Neutrophil (primary cell): ENCODE data around the gene ZNF460.

Experiments
- H3K27ac ChIP-seq: fragments of 200-600 bp; sonication (generic); 2 replicates; pipeline ENCODE4 v1.5.1; 2016; ENCODE audit warnings: mild to moderate bottlenecking, moderate library complexity
- H3K27me3 ChIP-seq: fragments of 200-600 bp; sonication (generic); 2 replicates; pipeline ENCODE4 v1.6.0; 2016; ENCODE audit warnings: mild to moderate bottlenecking
- H3K36me3 ChIP-seq: fragments of 200-600 bp; sonication (generic); 2 replicates; pipeline ENCODE4 v1.5.1; 2017
- H3K4me1 ChIP-seq, 2 experiments: fragments of 200-600 bp in 1 of 2; sonication (generic) in 1 of 2; 1 replicate in 1 of 2; 2 replicates in 1 of 2; pipeline versions ENCODE4 v1.5.1 to v1.6.1; 2013 to 2016; ENCODE audit warnings: low read depth in 1 of 2, low read length in 1 of 2, mild to moderate bottlenecking in 1 of 2, moderate library complexity in 1 of 2; ENCODE audit not compliant: control insufficient read depth in 1 of 2, insufficient read depth in 1 of 2
- H3K4me3 ChIP-seq, 2 experiments: fragments of 200-600 bp in 1 of 2; sonication (generic) in 1 of 2; 1 replicate in 1 of 2; 2 replicates in 1 of 2; pipeline ENCODE4 v1.5.1; 2013 to 2016; ENCODE audit warnings: low read depth in 1 of 2, low read length in 1 of 2, mild to moderate bottlenecking in 1 of 2, moderate library complexity in 1 of 2
- H3K9me3 ChIP-seq: fragments of 200-600 bp; sonication (generic); 2 replicates; pipeline ENCODE4 v1.5.1; 2016
- TF ChIP-seq, protein P1 (sequence below): fragments of 200-600 bp; sonication (generic); IDR thresholded peaks from 2 replicates; pipeline ENCODE4 v1.5.1; 2016; ENCODE audit warnings: antibody characterized with exemption

The ZNF460 gene

DNA sequence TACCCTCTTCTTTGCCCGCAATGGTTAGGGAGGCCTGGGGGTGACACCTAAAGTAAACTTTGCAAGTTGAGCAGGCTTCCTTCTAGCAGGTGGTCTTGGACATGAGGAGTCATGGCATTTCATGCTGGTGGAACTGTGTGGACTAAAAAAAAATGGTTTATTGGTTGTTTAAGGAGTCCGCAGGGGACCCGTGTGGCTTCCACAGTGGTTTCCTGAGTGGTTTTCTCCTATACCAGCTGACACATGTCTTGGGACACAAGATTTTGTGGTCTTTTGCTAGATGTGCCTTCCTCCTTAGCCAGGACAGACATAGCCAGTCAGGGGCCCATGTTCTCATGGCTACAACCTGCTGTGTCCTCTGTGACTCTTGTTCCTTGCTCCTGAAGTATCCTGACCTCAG lies 41.5 kb downstream of the ZNF460 start:
- Histone ChIP-seq H3K27ac (no peak overlapping the region), H3K36me3 (peaks cover 24% of the 10 kb centered on the region), H3K27me3 (peaks cover 22% of the 10 kb centered on the region), H3K4me1 (peaks cover 15 to 21% of the 10 kb centered on the region in 2 experiments), H3K4me3 (no peak overlapping the region), H3K9me3 (peaks cover 9% of the 10 kb centered on the region)
- TF ChIP-seq, protein P1, sequence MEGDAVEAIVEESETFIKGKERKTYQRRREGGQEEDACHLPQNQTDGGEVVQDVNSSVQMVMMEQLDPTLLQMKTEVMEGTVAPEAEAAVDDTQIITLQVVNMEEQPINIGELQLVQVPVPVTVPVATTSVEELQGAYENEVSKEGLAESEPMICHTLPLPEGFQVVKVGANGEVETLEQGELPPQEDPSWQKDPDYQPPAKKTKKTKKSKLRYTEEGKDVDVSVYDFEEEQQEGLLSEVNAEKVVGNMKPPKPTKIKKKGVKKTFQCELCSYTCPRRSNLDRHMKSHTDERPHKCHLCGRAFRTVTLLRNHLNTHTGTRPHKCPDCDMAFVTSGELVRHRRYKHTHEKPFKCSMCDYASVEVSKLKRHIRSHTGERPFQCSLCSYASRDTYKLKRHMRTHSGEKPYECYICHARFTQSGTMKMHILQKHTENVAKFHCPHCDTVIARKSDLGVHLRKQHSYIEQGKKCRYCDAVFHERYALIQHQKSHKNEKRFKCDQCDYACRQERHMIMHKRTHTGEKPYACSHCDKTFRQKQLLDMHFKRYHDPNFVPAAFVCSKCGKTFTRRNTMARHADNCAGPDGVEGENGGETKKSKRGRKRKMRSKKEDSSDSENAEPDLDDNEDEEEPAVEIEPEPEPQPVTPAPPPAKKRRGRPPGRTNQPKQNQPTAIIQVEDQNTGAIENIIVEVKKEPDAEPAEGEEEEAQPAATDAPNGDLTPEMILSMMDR = no peak

DNA sequence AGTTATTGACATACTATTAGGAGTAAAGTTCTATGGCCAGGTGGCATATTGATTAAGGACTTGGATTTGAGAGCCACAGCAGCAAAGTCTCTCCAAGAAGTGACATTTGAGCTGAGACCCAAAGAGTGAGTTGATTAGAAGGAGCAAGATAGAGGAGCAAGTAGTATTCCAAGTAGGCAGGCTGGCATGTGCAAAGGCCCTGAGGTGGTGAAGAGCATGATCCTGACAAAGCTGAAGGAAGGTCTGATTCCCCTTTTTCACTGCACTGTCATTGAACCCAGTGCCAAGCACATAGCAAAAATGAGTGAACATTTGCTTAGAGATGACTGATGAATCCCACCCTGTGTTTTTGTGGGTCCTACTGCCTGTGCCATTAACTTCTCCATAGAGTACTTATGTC lies 44.7 kb downstream of the ZNF460 start:
- Histone ChIP-seq H3K4me3 (no peak overlapping the region), H3K36me3 (peaks cover 38% of the 10 kb centered on the region)
- TF ChIP-seq, protein P1 = no peak

GRCh38 chr19:57327993-57328392 lies 47.7 kb downstream of the ZNF460 start:
- no peak overlapping the region for H3K4me3 ChIP-seq
- no peak overlapping the region for H3K27ac ChIP-seq
- TF ChIP-seq, protein P1 = no peak
- no peaks in the 10 kb centered on the region for H3K27me3 ChIP-seq
- no peaks in the 10 kb centered on the region for H3K4me1 ChIP-seq
- peaks cover 5% of the 10 kb centered on the region for H3K9me3 ChIP-seq
- peaks cover 38% of the 10 kb centered on the region for H3K36me3 ChIP-seq

More for the DNA sequence above, 44.7 kb downstream of the ZNF460 start:
- H3K27ac ChIP-seq = no peak overlapping the region
- no peaks in the 10 kb centered on the region for H3K27me3 ChIP-seq
- H3K4me1 ChIP-seq = peaks cover 15 to 17% of the 10 kb centered on the region in 2 experiments
- H3K9me3 ChIP-seq = peaks cover 5% of the 10 kb centered on the region

DNA sequence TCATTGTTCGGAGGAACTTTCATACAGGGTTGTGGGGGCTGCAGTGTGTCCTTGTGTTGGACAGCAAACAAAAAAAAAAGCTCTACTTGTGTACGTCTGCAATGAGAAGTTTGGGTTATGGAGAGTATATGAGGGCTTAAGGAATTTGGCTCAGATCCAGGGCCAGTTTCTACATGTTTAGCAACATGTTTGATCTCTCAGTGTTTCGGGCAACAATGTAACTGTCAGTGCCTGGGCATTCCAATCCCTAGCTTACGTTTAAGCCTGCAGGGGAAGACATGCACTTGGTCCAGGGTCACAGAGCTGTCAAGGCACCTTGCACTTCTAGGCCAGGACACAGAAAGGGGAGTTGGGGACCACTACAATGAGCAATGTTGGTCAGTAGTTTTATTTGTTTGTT lies 53.9 kb downstream of the ZNF460 start:
- Histone ChIP-seq H3K4me3 (no peak overlapping the region), H3K27me3 (no peaks in the 10 kb centered on the region), H3K36me3 (no peaks in the 10 kb centered on the region), H3K9me3 (no peaks in the 10 kb centered on the region), H3K4me1 (no peaks in the 10 kb centered on the region), H3K27ac (no peak overlapping the region)
- TF ChIP-seq, protein P1 = no peak

- TF ChIP-seq, protein P1 = no peak
- no peaks in the 10 kb centered on the region for H3K4me1 ChIP-seq
- H3K9me3 ChIP-seq = no peaks in the 10 kb centered on the region
- no peaks in the 10 kb centered on the region for H3K36me3 ChIP-seq
- H3K27ac ChIP-seq = no peak overlapping the region
- peaks cover 5% of the 10 kb centered on the region for H3K27me3 ChIP-seq
- H3K4me3 ChIP-seq = no peak overlapping the region
Measured at GRCh38 chr19:57338877-57339276, 58.6 kb downstream of the ZNF460 start.

DNA sequence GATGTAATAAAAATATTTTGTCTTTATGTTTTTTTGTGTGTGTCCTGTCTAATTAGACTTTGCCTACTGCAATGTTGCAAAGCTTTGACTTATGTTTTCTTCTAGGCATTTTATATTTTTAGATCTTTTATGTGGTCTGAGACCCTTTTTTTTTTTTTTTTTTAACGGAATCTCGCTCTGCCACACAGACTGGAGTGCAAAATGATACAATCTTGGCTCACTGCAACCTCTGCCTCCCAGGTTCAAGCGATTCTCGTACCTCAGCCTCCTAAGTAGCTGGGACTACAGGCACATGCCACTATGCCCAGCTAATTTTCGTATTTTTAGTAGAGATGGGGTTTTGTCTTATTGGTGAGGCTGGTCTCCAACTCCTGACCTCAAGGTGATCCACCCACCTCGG lies 62.3 kb downstream of the ZNF460 start:
- no peaks in the 10 kb centered on the region for H3K9me3 ChIP-seq
- TF ChIP-seq, protein P1 = no peak
- no peaks in the 10 kb centered on the region for H3K36me3 ChIP-seq
- H3K27me3 ChIP-seq = peaks cover 29% of the 10 kb centered on the region
- no peak overlapping the region for H3K4me3 ChIP-seq
- H3K4me1 ChIP-seq = no peaks in the 10 kb centered on the region
- no peak overlapping the region for H3K27ac ChIP-seq
